DND-41 (cell line): ENCODE measurements around the gene CATSPERD.
"Not testable (repeated sequence)": the region's sequence is repeated elsewhere in the genome, so short reads cannot be mapped to it uniquely, and the experiment has no call there.

ENCODE experiments used
- ATAC-seq: fragments of 200-7000 bp; cut with Tn5 transposase; 3 replicates; pipeline ENCODE4 v1.9.1; 2021; ENCODE audit warnings: low read depth; ENCODE audit not compliant: insufficient read depth
- DNase-seq: peaks from one replicate; pipeline ENCODE4 v3.0.0-alpha.2; 2020
- H2AFZ ChIP-seq: 2 replicates; pipeline ENCODE4 v1.6.0; 2012; ENCODE audit warnings: low read depth, low read length
- H3K27ac ChIP-seq: 2 replicates; pipeline ENCODE4 v1.5.1; 2012; ENCODE audit warnings: low read length, inconsistent platforms
- H3K27me3 ChIP-seq: fragments of 200-600 bp; sonication (generic); 2 replicates; pipeline ENCODE4 v1.6.0; 2012; ENCODE audit warnings: low read length, mild to moderate bottlenecking, inconsistent platforms; ENCODE audit not compliant: insufficient read depth, poor library complexity
- H3K36me3 ChIP-seq: 2 replicates; pipeline ENCODE4 v1.5.1; 2012; ENCODE audit warnings: low read length, inconsistent platforms; ENCODE audit not compliant: insufficient read depth
- H3K4me1 ChIP-seq: 2 replicates; pipeline ENCODE4 v1.5.1; 2012; ENCODE audit warnings: mild to moderate bottlenecking, low read length; ENCODE audit not compliant: insufficient read depth
- H3K4me2 ChIP-seq: 2 replicates; pipeline ENCODE4 v1.6.0; 2012; ENCODE audit warnings: mild to moderate bottlenecking, moderate library complexity, low read length, inconsistent platforms; ENCODE audit not compliant: insufficient read depth
- H3K4me3 ChIP-seq, 2 experiments: fragments of 200-600 bp in 1 of 2; shearing (Covaris generic) in 1 of 2; 2 replicates each; pipeline ENCODE4 v1.5.1; 2012 to 2016; ENCODE audit warnings: inconsistent platforms in 2 of 2, low read length in 2 of 2, mild to moderate bottlenecking in 2 of 2, low read depth in 1 of 2, moderate library complexity in 1 of 2
- H3K79me2 ChIP-seq: 2 replicates; pipeline ENCODE4 v1.6.0; 2012; ENCODE audit warnings: low read length, inconsistent platforms; ENCODE audit not compliant: insufficient read depth
- H3K9ac ChIP-seq: 2 replicates; pipeline ENCODE4 v1.6.0; 2012; ENCODE audit warnings: low read depth, mild to moderate bottlenecking, inconsistent platforms, low read length, moderate library complexity
- H3K9me3 ChIP-seq: 2 replicates; pipeline ENCODE4 v1.5.1; 2012; ENCODE audit warnings: low read length, moderate library complexity, mild to moderate bottlenecking, inconsistent platforms; ENCODE audit not compliant: insufficient read depth, severe bottlenecking
- H4K20me1 ChIP-seq: 2 replicates; pipeline ENCODE4 v1.6.0; 2012; ENCODE audit warnings: low read length; ENCODE audit not compliant: insufficient read depth
- CTCF ChIP-seq: IDR thresholded peaks from 2 replicates; pipeline ENCODE4 v1.5.1; 2012; ENCODE audit warnings: borderline replicate concordance, low read length, moderate library complexity, mild to moderate bottlenecking; ENCODE audit not compliant: poor library complexity, severe bottlenecking; ENCODE audit errors: extremely low read depth
- EZH2 ChIP-seq: IDR thresholded peaks from 3 replicates; pipeline ENCODE4 v1.6.1; 2012; ENCODE audit warnings: borderline replicate concordance, low read depth, mild to moderate bottlenecking, moderate library complexity, low read length, inconsistent platforms; ENCODE audit not compliant: severe bottlenecking

The CATSPERD gene

GRCh38 chr19:5687360-5688198 lies 32.9 kb upstream of the CATSPERD start:
- Histone ChIP-seq H3K27ac (peak overlapping the region; percentile 71), H3K27me3 (no peaks in the 10 kb centered on the region), H3K4me2 (peak overlapping the region; percentile 78), H2AFZ (peak overlapping the region; percentile 91), H3K36me3 (peaks cover 23% of the 10 kb centered on the region), H4K20me1 (peaks cover 23% of the 10 kb centered on the region), H3K9me3 (no peaks in the 10 kb centered on the region), H3K79me2 (peaks cover 25% of the 10 kb centered on the region), H3K4me3 (peak overlapping the region; percentile 19 to 66; a peak in 3 of 4 replicates), H3K9ac (peak overlapping the region; percentile 61; the same call in 1 of the 2 replicates), H3K4me1 (peaks cover 34% of the 10 kb centered on the region)
- DNase-seq (no peak), ATAC-seq (no peak)
- TF ChIP-seq EZH2 (no peak), CTCF (peak; percentile 2)

- Histone ChIP-seq H4K20me1 (peaks cover 31% of the 10 kb centered on the region), H3K4me1 (peaks cover 42% of the 10 kb centered on the region), H3K79me2 (peaks cover 33% of the 10 kb centered on the region), H3K36me3 (peaks cover 31% of the 10 kb centered on the region)
- H3K9me3 ChIP-seq, DNase-seq, ATAC-seq, H3K4me2 ChIP-seq, H3K9ac ChIP-seq, H3K27ac ChIP-seq, H3K4me3 ChIP-seq, H3K27me3 ChIP-seq, H2AFZ ChIP-seq: not testable (repeated sequence)
Observed at GRCh38 chr19:5688262-5688881, 32.1 kb upstream of the CATSPERD start.

DNA sequence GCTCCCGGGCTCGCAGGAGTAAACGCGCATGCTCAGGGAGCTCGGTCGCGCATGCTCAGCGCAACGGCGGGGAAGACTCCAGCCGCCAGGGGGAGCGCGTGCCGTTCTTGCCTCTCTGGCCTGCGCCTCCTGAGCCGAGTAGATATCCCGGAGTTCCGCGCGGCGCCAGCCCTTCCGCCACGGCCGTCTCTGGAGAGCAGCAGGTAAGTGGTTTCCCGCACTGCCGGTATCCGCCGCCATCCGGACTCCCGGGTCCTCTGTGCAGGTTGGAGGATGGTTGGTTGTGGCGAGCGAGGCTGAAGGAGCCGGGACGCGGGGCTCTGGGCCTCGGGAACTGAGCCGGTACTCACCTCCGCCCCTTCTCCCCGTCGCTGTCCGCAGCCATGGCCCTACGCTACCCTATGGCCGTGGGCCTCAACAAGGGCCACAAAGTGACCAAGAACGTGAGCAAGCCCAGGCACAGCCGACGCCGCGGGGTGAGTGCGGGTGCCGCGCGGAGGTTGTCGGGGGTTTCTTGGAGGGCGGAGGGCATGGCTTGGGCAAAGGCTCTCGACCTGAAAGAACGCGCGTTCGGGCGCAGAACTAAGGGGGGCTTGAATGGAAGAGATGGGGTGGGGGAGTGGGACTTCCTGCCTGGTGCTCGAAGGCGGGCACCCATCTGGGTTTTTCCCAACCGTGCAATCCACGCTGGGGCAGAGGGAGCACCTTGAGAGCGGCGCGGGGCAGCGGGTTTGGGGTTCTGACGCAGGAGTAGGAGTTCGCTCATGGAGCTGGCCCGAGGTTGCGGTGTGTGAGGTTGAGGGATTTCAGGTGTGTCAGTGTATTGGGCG lies 30.1 kb upstream of the CATSPERD start, which contains the start of gene RPL36:
Gene RPL36, plus strand, starts transcription at position 171 of the 830 bp plus-strand sequence. Its CDS starts 213 bp downstream, at position 384.
- peaks cover 51% of the 10 kb centered on the region for H4K20me1 ChIP-seq
- peak within 1 kb of the TSS; percentile 86 for H3K4me2 ChIP-seq
- H3K9me3 ChIP-seq: no peaks in the 10 kb centered on the region
- H3K4me3 ChIP-seq: peak within 1 kb of the TSS; percentile 82 to 87; a peak in 3 of 4 replicates
- H3K27ac ChIP-seq: peak within 1 kb of the TSS; percentile 94
- peak; percentile 98 for DNase-seq
- peaks cover 53% of the 10 kb centered on the region for H3K79me2 ChIP-seq
- H2AFZ ChIP-seq: peak within 1 kb of the TSS; percentile 84
- H3K4me1 ChIP-seq: peaks cover 48% of the 10 kb centered on the region
- ATAC-seq: peak; percentile 71
- H3K9ac ChIP-seq: peak within 1 kb of the TSS; percentile 87
- H3K36me3 ChIP-seq: peaks cover 51% of the 10 kb centered on the region
- H3K27me3 ChIP-seq: no peaks in the 10 kb centered on the region
- peak; percentile 95 for TF ChIP-seq CTCF
- no peak for TF ChIP-seq EZH2
